ENCODE data around the gene SOX21.

SOX21 gene

DNA sequence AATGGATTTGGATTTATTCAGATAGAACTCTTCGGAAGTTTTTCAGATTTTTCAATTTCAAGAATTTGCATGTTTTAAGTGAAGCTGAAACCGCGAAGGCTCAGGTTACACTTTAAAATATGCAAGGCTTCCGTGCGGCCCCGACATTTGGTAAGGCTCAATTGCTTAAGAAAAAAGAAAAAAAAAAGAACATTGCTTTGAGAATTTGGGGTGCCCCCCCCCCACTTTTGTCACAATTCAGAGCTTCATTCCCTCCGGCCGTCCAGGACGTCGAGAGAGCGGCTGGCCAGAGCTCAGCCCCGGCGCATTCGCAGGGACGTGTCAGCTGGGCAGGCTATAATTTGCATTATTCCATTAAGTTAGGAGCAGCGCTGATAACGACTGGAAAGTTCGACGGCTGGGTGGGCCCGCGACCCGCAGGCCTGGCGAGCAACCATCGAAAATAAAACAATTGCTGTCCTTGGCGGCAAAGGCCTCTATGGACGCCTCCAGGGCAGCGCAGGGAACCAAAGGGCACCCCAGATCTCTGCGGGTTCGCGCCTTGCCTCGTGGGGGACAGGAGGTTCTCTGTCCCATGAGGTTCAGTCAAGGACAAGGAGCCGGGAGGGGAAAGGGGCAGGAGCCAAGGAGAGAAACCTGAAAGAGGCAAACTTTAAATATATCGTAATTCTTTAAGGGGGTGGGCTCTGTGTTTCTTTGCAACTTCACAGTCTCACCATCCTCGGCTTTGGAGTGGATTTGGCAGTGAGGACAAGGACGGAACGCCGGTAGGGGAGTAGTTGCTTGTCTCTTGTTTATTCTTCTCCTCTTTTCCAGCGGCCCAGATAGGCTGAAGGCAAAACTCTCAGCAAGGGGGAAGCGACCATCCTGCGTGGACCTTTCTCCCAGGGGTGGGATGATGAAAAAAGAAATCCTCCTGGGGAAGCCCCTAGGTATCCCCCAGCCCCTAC, 7.0 kb downstream of the SOX21 start:
- DNase-seq (ENCODE audit: low read depth): no peak
- no peak overlapping the region for H3K4me3 ChIP-seq (ENCODE audit: control insufficient read depth, low read depth, low read length)
- TF ChIP-seq, protein P1, sequence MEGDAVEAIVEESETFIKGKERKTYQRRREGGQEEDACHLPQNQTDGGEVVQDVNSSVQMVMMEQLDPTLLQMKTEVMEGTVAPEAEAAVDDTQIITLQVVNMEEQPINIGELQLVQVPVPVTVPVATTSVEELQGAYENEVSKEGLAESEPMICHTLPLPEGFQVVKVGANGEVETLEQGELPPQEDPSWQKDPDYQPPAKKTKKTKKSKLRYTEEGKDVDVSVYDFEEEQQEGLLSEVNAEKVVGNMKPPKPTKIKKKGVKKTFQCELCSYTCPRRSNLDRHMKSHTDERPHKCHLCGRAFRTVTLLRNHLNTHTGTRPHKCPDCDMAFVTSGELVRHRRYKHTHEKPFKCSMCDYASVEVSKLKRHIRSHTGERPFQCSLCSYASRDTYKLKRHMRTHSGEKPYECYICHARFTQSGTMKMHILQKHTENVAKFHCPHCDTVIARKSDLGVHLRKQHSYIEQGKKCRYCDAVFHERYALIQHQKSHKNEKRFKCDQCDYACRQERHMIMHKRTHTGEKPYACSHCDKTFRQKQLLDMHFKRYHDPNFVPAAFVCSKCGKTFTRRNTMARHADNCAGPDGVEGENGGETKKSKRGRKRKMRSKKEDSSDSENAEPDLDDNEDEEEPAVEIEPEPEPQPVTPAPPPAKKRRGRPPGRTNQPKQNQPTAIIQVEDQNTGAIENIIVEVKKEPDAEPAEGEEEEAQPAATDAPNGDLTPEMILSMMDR (conservative IDR thresholded peaks at IDR 0.05; ENCODE audit: control insufficient read depth, insufficient read depth, low read depth, low read length): no peak

DNA sequence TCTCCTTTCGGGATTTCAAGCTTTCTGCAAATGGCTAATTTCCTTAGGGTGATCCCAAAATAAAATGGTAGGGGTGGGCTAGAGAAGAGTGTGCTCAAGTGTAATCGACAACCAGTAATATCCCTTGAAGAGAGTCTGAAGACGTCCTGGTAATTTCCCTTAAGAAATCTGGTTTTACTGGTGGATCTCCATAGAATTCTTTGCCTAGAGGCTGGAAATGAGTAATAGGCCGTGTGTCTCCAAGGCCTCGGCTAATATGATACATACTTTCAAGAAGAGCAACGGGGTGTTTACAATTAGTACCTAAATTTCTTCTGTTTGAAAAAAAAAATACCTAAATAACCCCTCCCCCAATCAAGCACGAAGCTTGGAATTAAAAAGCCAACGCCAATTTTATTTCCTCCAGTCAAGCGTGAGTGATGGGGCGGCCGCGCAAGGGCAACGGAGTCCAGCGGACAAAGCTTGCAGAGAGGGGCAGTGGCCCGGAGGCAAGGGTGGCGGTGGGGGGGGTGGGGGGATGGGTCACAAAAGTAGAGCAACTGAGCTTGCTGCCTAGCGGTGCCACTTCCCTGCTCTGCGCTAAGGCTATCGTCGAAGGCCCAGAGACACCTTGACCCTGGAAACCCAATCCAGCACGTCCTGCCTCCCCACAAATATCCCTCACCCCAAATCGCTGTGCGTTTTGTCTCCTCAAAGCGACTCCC, 7.8 kb downstream of the SOX21 start:
- no peak overlapping the region for H3K4me3 ChIP-seq (ENCODE audit: control insufficient read depth, low read depth, low read length)
- TF ChIP-seq, protein P1 (conservative IDR thresholded peaks at IDR 0.05; ENCODE audit: control insufficient read depth, insufficient read depth, low read depth, low read length): no peak
- DNase-seq (ENCODE audit: low read depth): no peak

DNA sequence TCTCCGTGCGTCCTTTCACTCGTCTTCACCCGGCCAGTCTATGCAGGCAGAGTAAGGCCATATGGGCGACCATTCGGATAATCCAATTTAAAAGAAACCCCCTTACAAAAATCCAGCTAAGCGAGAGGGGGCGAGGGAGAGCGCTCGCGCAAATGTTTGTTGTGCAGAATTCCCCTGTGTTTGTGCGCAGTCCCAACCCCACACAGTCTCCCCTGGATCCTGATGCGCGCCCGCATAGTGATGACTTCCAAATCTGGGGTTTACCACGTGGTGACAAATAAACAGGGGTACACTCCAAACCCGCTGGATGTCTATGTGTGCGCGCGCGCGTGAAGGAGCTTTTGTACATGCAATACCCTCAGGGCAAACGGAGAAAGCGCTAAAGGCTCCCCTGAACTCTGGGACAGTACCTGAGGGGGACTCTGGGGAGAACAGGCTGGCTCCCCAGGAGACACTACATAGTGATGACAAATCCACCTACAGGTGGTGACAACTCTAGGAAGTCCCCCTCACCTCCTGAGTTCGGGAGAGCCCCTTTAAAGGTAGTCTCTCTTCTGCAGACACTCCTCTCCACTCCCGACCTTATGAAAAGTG, 8.5 kb downstream of the SOX21 start:
- no peak for DNase-seq (ENCODE audit: low read depth)
- TF ChIP-seq, protein P1 (conservative IDR thresholded peaks at IDR 0.05; ENCODE audit: control insufficient read depth, insufficient read depth, low read depth, low read length): no peak
- H3K4me3 ChIP-seq (ENCODE audit: control insufficient read depth, low read depth, low read length): no peak overlapping the region

DNA sequence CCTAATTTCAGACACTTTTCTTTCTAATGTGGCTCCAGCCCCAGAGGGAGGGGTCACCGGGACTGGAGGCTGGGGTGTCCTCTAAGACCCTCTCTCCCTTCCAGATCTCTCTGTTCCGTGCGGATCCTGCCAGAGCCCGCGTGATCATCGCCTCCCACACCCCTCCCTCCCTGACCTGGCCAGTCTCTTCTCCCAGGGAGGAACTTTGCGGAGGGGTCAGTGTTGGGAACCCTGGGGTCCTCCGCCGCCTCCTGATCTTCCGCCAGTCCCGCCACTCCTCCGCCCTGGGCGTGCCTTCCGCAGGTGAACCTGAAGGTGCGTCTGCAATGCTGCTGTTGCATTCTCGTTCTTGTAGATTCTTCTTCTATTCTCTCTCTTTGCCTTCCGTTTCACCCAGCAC, 9.1 kb downstream of the SOX21 start:
- TF ChIP-seq, protein P1 (conservative IDR thresholded peaks at IDR 0.05; ENCODE audit: control insufficient read depth, insufficient read depth, low read depth, low read length): no peak
- DNase-seq (ENCODE audit: low read depth): no peak
- no peak overlapping the region for H3K4me3 ChIP-seq (ENCODE audit: control insufficient read depth, low read depth, low read length)

DNA sequence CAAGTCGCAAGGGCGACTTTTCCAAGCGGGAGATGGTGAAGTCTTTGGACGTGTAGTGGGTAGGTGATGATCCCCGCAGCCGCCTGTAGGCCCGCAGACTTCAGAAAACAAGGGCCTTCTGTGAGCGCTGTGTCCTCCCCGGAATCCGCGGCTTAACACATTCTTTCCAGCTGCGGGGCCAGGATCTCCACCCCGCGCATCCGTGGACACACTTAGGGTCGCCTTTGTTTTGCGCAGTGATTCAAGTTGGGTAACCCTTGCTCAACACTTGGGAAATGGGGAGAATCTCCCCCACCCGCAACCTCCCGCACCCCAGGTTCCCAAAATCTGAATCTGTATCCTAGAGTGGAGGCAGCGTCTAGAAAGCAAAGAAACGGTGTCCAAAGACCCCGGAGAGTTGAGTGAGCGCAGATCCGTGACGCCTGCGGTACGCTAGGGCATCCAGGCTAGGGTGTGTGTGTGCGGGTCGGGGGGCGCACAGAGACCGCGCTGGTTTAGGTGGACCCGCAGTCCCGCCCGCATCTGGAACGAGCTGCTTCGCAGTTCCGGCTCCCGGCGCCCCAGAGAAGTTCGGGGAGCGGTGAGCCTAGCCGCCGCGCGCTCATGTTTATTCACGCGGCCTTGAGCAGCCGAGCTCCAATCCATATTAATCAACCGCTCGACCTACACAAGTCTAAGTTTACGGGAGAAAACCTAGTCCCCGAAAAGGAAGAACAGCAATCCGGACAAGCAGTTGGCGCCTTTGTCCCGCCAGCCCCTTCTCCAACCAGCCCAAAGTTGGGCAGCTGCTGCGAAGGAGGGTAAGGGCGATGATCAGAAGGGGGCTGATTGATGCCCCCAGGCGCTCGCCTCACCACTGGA, 9.9 kb downstream of the SOX21 start:
- H3K4me3 ChIP-seq (ENCODE audit: control insufficient read depth, low read depth, low read length): no peak overlapping the region
- no peak for DNase-seq (ENCODE audit: low read depth)
- TF ChIP-seq, protein P1 (conservative IDR thresholded peaks at IDR 0.05; ENCODE audit: control insufficient read depth, insufficient read depth, low read depth, low read length): no peak
